Middle frontal gyrus (tissue), 1 donor: ENCODE results near the gene RAB1B.
"Not testable (repeated sequence)": the region's sequence is repeated elsewhere in the genome, so short reads cannot be mapped to it uniquely, and the experiment has no call there.

Source experiments
- DNase-seq: peaks from one replicate; pipeline ENCODE4 v3.0.0-alpha.2; 2015; ENCODE audit warnings: low spot score; ENCODE audit errors: extremely low spot score

The RAB1B gene

DNA sequence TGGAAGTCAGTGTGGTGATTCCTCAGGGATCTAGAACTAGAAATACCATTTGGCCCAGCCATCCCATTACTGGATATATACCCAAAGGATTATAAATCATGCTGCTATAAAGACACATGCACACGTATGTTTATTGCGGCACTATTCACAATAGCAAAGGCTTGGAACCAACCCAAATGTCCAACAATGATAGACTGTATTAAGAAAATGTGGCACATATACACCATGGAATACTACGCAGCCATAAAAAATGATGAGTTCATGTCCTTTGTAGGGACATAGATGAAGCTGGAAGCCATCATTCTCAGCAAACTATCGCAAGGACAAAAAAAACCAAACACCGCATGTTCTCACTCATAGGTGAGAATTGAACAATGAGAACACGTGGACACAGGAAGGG, 52.3 kb downstream of the RAB1B start:
- DNase-seq = not testable (repeated sequence)

DNA sequence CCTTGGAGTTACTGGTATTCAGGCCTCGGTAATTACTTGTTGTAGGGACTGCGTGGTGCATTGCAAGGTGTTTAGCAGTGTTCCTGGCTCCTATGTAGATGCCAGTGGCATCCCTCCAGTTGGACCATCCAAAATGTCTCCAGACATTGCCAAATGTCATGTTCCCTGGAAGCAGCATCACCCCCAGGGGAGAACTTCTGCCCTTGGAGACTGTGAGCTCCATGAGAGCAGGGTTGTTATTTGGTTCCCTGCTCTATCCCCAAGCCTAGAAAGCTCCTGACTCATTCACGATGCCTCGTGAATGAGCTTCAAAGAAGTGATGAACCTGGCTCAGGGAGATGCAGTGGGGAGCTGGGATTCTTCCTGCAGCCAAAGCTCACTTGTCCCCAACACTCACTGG, 53.2 kb downstream of the RAB1B start:
- no peak for DNase-seq

DNA sequence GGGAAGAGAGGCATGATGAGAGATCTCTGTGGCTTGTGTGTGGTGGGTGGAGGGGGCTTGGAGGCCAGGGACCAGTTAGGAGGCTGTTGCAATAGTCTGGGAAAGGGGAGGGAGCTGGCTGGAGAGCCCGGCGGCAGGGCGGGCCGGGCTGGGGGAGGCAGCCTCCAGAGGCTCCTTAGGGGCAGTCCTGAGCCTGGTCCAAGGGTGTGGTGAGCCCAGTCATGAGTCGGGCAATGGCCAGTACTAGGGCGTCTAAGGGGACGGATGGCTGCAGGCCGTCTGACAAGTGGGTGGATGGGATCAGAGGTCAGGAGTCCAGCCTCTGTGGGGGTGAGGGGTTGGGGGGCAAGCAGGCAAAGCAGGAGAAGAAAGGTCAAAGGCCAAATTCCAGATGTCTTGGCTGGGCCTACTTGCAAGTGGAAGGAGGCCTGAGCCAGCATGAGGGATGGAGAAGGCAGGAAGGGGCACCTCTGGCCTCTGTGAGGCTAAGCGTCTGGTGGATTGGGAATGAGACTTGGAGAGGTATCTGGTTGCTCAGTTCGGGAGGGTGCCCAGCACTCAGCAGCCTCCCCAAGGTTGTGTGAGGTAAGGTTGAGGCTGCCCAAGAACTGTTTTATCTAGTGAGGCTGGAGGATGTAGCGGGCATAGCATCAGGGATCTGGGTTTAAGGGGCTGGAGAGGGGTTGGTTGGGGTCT, 54.4 kb downstream of the RAB1B start:
- DNase-seq = no peak

DNA sequence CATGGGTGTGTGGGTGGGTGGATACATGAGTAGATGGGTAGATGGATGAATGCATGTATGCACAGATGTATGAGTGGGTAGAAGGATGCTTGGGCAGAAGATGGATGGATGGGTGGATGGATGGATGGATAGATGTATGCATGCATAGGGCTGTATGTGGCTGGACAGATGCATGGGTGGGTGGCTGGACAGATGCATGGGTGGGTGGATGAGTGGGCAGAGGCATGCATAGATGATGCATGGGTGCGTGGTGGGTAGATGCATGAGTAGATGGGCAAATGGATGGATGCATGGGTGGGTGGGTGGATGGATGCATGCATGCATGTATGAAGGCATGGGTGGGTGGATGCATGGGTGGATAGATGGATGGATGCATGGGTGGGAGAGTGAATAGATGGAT, 55.2 kb downstream of the RAB1B start:
- DNase-seq = no peak

DNA sequence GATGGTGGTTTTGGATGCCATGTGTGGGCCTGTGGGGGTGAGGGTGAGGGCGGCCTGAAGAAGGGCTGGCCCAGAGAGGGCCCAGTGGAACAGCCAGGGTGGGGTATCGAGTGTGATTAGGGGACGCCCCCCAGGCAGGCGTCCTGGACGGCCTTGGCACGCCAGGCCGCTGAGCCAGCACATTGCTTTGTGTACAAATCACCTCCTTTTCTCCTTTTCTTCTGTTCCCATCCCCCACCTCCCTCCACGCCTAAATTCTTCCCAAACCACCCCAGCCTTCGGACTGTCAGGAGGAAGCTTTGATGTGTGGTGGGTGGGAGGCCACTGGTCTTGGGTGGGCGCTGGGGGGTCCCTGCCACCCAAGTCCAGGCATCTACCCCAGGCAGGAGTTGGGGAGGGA, 56.2 kb downstream of the RAB1B start:
- no peak for DNase-seq

DNA sequence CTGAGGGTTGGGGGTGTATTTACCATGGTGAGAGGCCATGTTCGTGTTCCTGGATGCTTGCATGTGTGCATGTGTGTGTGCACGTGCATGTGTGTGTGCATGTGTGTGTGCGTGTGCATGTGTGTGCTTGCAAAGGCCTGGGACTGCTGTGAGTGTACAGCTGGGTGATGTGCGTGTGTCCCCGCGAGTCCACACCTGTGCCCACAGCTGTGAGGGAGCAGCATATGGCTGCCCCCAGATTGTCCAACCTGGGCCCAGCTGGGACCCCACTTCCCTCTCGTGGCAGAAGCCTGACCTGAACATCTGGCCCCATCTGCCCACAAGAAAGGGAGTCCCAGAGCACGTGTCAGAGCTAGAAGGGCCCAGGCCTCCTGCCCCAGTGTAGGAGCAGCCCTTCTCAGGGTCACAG, 56.8 kb downstream of the RAB1B start:
- DNase-seq = no peak

DNA sequence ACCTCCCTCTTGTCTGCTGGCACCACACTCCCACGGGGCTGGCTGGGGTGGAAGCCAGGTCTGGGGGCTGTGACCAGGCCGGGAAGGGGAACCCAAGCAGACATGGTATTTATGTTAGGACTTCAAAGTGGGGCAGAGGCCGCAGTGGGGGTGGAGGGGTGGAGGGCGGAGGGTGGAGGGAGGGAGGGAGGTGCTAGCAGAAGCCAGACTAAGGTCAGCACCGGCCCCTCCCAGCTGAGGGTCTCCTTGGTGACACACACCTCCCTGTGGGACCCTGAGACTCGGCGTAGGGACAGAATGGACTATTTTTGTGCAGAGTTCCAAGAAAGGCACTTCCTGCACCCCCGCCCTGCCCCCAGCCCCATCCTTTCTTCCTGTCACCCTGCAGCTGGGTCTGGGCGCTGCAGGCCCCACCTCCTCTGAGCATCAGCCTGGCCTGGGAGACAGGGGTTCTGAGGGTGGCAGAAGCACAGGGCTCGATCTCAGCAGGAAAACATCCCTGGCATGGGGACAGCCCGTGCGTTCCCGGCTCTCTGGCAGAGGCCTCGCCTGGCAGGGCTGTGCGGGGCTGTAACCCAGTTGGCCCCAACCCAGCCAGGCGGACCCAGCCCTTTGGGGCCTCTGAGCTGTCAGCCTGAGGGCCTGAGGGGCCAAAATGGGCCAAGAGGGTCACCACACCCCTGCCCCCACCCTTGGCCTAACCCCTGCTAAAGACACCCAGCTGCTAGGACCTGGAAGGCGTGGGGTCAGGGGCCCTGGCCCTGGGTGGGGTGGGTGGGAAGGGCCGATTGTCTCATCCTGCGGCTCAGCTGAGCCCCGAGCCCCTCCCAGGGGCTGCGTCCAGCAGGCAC, 58.0 kb downstream of the RAB1B start:
- no peak for DNase-seq
